Measurements from ENCODE around the gene CRYGC. TPM values are rescaled to one million over a fixed set of nuclear protein-coding genes. Genes with fewer than 3 reads are reported as not detected.

Gene CRYGC
- total RNA-seq, 1 experiment from 2014 or later = not detected

DNA sequence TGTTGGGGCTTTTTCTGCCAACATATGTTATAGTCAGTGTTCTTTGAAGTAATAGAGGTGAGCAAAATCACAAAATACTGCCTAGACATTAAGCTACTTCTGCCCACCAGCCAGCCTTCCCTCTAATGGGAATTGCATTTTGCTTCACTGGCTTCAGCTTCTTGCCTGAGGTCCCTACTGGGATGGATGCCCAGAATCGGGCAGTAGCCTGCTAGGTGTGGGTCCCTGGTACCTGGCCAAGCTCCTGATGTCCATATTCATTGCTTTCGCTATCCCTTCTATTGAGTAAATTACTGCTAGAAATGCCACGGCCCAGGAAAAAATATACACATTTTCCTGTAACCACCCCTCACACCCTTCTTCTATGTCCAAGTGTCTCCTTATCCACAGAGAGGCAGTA lies 32.3 kb downstream of the CRYGC start:
- no peak for DNase-seq (ENCODE audit: low read depth)

DNA sequence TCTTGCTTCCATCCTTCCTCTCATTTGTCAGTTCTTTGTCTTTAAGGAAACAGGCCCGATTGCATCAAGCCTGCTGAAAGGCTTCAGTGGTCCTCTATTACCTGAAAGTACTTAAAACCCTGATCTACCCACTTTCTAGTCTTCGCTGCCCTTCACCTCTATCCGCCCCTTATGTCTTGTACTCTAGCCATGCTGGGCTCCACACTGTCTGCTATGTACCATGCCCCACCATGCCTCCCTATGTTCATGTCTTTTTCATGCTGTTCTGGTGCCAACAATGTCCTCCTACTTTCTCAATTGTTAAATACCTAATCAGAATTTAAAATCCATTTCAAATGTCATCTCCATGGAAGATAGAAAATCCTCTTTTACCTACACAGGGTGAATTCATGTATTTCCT lies 33.5 kb downstream of the CRYGC start:
- DNase-seq (ENCODE audit: low read depth) = no peak

DNA sequence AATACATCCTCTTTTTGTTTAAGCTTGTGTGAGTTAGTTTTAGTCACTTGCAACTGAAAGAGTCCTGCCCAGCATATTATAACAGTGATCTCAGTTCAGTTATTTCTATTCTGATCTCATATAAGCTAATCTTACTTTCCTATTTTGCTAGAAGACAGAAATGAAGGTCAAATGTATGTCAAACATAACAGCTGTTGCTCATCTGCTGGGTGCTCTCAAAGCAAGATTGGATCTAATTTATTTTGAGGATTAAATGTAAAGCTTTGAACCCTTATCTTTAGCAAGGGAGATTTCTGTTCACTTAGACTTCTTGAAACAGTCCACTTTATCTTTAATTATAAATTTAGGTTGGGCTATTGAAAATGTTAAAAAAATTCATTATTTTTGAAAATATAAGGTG lies 36.5 kb downstream of the CRYGC start:
- no peak for DNase-seq (ENCODE audit: low read depth)

DNA sequence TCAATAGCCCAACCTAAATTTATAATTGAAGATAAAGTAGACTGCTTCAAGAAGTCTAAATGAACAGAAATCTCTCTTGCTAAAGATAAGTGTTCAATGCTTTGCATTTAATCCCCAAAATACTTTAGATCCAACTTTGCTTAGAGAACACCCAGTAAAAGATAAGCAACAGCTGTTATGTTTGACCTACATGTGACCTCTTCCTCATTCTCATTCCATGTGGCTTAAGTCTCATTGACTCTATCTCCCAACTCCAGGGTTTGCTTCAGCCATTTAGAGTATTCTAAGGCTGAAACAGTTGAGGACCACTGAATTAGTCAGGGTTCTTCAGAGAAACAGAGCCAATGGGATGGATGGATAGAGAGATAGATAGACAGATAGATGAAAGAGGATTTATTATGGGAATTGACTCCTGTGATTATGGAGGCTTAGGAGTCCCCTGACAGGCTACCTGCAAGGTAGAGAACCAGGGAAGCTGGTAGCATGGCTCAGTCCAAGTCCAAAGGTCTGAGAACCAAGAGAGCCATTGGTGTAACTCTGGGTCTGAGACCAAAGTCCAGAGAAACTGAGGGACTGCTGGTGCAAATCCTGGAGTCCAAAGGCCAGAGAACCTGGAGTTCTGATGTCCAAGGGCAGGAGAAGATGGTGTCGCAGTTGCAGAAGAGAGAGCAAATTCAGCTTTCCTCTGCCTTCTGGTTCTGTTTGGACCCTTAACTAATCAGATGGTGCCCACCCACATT lies 37.4 kb downstream of the CRYGC start:
- DNase-seq (ENCODE audit: low read depth) = no peak

DNA sequence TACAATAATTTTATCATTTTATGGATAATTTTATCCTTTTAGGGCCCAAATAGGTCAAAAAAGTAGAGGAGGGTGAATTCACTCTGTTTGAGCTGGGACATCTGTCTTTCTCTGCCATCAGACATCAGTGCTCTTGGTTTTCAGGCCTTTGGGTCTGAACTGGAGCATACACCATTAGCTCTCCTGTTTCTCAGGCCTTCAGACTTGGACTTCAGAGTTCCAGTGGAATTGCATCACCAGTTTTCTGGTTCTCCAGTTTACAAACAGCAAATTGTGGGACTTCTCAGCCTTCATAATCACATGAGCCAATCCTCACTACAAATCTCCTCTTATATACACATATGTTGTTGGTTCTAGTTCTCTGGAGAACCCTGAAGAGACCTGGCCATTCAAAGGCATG lies 39.2 kb downstream of the CRYGC start:
- DNase-seq (ENCODE audit: low read depth) = no peak

DNA sequence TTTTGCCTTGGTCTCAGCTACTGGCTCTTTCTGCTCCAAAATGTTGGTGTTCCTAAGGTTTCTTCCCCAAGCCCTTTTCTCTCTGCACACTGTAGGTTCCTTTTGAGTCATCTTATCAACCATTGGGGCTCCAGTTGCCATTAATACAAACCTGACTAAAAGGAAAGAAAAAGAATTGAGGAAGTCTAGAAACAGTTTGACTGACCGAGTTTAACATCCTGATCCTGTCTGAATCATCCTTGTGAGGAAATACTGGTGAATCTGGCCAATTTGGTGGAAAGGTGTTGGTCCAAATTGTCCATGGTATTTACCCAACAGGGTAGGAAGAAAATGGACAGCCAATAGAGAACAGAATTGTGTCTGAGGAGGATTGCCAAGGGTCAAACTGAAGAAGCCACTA lies 43.6 kb downstream of the CRYGC start:
- no peak for DNase-seq (ENCODE audit: low read depth)

DNA sequence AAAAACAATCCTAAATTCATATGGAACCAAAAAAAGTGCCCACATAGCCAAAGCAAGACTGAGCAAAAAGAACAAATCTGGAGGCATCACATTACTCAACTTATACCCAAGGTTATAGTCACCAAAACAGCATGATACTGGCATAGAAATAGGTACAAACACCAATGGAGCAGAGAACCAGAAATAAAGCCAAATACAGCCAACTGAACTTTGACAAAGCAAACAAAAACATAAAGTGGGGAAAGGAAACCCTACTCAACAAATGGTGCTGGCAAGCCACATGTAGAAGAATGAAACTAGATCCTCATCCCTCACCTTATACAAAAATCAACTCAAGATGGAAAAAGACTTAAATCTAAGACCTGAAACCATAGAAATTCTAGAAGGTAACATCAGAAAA lies 45.8 kb downstream of the CRYGC start:
- no peak for DNase-seq (ENCODE audit: low read depth)

Other genes starting within 250 kb of the CRYGC start
- 6.2 and 6.4 TPM in 2 replicates for gene PLEKHM3, start 104.3 kb downstream of the CRYGC start, total RNA-seq (2014; rRNA removed; shearing (Covaris generic))
- not detected in 2 replicates for gene CRYGD, start 5.3 kb downstream of the CRYGC start, total RNA-seq (2014; rRNA removed; shearing (Covaris generic))
- not detected in 2 replicates for gene CRYGB, start 16.3 kb upstream of the CRYGC start, total RNA-seq (2014; rRNA removed; shearing (Covaris generic))
- not detected in 2 replicates for gene CRYGA, start 33.8 kb upstream of the CRYGC start, total RNA-seq (2014; rRNA removed; shearing (Covaris generic))
- not detected in 2 replicates for gene C2orf80, start 60.2 kb upstream of the CRYGC start, total RNA-seq (2014; rRNA removed; shearing (Covaris generic))
- gene IDH1, start 125.2 kb upstream of the CRYGC start, total RNA-seq (2014; rRNA removed; shearing (Covaris generic)) = 48.1 and 51.1 TPM in 2 replicates
- 11.4 and 12.5 TPM in 2 replicates for gene PIKFYVE, start 136.4 kb upstream of the CRYGC start, total RNA-seq (2014; rRNA removed; shearing (Covaris generic))